Activated CD8-positive, alpha-beta T cell treated with anti-CD3 and anti-CD28 coated beads, Interleukin-2, amount 10 ng/mL, durations not matched to agents 7 days and 5 days (primary cell): ENCODE measurements around the gene SPRYD3. TPM values are rescaled to one million over a fixed set of nuclear protein-coding genes. Genes with fewer than 3 reads are reported as not detected.
A peak's percentile ranks its signal among the peaks of the same experiment; 100 is the strongest.

Source experiments
- ATAC-seq: fragments of 150-1000 bp; cut with Tn5 transposase; one replicate; pipeline ENCODE4 v1.10.0; 2021; ENCODE audit warnings: moderate library complexity
- CTCF ChIA-PET: fragments of 350-600 bp; sonication (Branson Sonifier 250); formaldehyde crosslinking; loops from one replicate; lab custom pipeline; 2021; ENCODE audit warnings: antibody characterized with exemption; lab: Charles Lee
- POLR2A ChIA-PET: fragments of 350-600 bp; sonication (Branson Sonifier 250); formaldehyde crosslinking; loops from one replicate; lab custom pipeline; 2021; ENCODE audit warnings: antibody characterized with exemption; lab: Charles Lee
- DNase-seq: peaks from one replicate; pipeline ENCODE4 v3.0.0-alpha.2; 2020
- H3K27ac Mint-ChIP-seq: one replicate; pipeline ENCODE4 v1.8.0; 2021; ENCODE audit warnings: mild to moderate bottlenecking, mixed read lengths
- H3K27me3 Mint-ChIP-seq: one replicate; pipeline ENCODE4 v1.8.0; 2021; ENCODE audit warnings: low read depth, mixed read lengths
- H3K36me3 Mint-ChIP-seq: one replicate; pipeline ENCODE4 v1.8.0; 2021; ENCODE audit warnings: low read depth, mixed read lengths
- H3K4me1 Mint-ChIP-seq: one replicate; pipeline ENCODE4 v1.8.0; 2021; ENCODE audit warnings: low read depth, mixed read lengths
- H3K4me3 Mint-ChIP-seq: one replicate; pipeline ENCODE4 v1.8.0; 2021; ENCODE audit warnings: mild to moderate bottlenecking, mixed read lengths
- H3K9me3 Mint-ChIP-seq: one replicate; pipeline ENCODE4 v1.8.0; 2022; ENCODE audit warnings: mixed read lengths; ENCODE audit not compliant: insufficient read depth
- total RNA-seq, 2 experiments: library from RNA; stranded (reverse); gene quantifications; one replicate each; pipeline ENCODE4 v1.2.3, GENCODE V29; 2021

The SPRYD3 gene
- total RNA-seq, 2 experiments from 2014 or later = 27.2 to 31.2 TPM

DNA sequence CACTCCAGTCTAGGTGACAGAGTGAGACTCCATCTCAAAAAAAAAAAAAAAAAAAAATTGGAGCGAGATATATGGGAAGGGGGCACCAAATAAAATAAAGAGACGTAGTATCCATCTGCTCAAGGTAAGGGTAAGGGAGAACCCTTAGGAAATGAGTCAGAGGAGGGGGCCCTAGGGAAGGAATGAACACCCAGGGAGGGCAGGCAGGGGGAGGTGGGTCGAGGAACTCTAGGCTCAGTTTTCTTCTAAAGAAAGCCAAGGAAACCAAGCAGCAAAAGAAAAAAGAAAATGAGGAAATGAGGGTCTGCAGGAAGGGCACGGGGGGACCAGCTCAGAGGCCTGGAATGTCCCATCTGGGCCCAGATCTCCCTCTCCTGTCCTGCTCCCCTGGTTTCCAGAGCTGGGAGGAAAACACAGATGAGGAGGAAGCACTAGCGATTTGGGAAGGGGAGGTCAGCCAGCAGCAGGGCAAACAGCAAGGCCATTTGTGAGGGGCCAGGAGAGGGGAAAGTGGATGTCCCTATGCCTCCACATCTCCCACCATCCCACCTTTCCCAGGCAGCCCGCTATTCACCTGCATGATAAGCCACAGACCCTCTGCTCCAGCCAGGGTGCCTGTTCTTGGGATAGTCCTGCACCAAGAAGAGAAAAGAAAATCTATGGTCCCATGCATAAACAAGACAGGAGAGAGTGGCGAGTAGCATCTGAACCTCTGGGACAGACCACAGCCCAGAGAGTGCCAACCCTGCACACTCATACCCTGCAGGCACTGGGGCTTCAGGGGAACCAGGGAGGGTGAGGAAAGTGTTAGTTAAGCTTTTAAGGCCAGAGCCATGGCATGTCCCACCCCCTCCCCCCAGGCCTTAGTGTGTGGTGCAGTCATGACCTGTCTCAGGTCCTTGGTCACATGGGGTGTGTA is 11.9 kb downstream of the SPRYD3 start:
- Mint-ChIP-seq H3K9me3 (no peaks in the 10 kb centered on the region), H3K4me1 (peaks cover 13% of the 10 kb centered on the region), H3K27me3 (no peaks in the 10 kb centered on the region), H3K27ac (peak overlapping the region; percentile 30), H3K4me3 (no peak overlapping the region), H3K36me3 (peaks cover 33% of the 10 kb centered on the region)
- DNase-seq = no peak
- ChIA-PET POLR2A (interaction anchor here (1.1 kb wide), 1 partner anchor 228 kb away, joined by 4 read pairs; the partner anchor contains the start of gene PFDN5), CTCF (interaction anchor here (1.0 to 10.2 kb wide), 14 partner anchors 10 to 277 kb away, joined by 3 to 295 read pairs (median 10); partner anchors contain the start of genes ESPL1, IGFBP6, SOAT2 and SPRYD3)
- no peak for ATAC-seq

DNA sequence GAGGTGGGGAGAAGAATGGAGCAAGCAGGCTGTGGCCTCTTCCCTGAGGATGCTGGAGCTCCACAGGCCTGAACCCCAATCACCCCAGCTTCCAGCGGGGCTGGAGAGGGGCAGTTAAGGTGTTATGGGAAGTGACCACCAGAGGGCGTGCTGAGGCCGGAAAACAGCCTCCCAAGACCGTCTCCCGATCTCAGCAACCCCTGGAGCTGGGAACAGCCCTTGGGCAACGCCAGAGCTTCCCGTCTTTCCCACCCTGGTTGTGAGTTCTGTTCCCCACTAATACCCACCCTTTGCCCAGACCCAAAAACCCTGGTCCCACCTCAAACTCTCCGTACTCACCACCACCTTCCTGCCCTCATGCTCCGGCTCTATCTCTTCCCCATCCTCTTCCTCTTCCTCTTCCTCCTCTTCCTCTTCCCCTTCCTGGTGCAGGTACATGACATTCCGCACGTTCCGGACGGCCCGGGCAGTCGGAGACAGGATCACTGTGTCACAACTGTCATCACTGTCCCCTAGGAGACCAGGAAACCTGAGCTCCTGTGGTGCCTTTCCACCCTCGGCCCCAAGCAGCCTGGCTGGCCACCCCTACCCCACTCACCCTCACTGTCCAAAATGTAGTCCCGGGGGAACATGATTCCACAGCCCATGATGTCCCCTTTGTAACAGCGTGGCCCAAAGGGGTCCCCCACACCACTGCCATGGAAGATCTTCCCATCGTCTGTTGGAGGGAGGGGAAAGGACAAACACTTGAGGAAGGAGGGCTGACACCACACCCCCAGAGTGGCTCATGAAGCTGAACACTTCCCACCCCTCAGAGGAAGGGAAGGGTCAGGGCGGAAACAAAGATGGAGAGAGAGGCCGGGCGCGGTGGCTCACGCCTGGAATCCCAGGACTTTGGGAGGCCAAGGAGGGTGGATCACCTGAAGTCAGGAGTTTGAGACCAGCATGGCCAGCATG is 12.9 kb downstream of the SPRYD3 start:
- no peaks in the 10 kb centered on the region for H3K27me3 Mint-ChIP-seq
- no peaks in the 10 kb centered on the region for H3K9me3 Mint-ChIP-seq
- peaks cover 7% of the 10 kb centered on the region for H3K4me1 Mint-ChIP-seq
- peaks cover 26% of the 10 kb centered on the region for H3K36me3 Mint-ChIP-seq
- DNase-seq (peak; percentile 79), ATAC-seq (peak; percentile 79)
- H3K27ac Mint-ChIP-seq = peak overlapping the region; percentile 69
- ChIA-PET POLR2A (interaction anchor here (0.8 to 1.5 kb wide), 2 partner anchors 32 to 37 kb away, joined by 4 to 5 read pairs; partner anchors contain the start of gene SOAT2), CTCF (interaction anchor here (0.6 to 10.2 kb wide), 54 partner anchors 11 to 286 kb away, joined by 3 to 295 read pairs (median 4); partner anchors contain the start of genes AAAS, CSAD, ESPL1 and IGFBP6)
- H3K4me3 Mint-ChIP-seq = no peak overlapping the region

DNA sequence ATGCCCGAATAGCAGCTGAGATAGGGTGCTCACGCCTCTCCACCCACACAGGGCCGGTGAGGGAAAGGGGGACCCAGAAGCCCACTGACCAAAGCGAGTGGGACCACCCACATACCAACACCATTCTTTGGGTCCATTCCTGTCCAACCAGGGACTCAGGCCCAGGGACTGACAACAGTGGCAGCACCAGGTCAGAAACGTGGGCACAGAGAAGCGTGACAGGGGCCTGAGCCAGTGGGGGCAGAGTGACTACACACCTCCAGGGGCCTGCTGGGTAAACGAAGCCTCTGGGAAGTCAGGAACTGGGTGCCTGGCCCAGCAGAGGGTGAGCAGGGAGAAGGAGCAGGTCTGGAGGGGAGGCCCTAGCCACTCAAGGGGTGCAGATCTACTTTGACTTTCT is 13.7 kb downstream of the SPRYD3 start:
- no peak for DNase-seq
- no peaks in the 10 kb centered on the region for H3K27me3 Mint-ChIP-seq
- ChIA-PET POLR2A (interaction anchor here (0.8 to 1.5 kb wide), 2 partner anchors 33 to 38 kb away, joined by 4 to 5 read pairs; partner anchors contain the start of gene SOAT2), CTCF (interaction anchor here (0.6 to 10.2 kb wide), 49 partner anchors 10 to 279 kb away, joined by 3 to 295 read pairs (median 4); partner anchors contain the start of genes AAAS, CSAD, ESPL1 and IGFBP6)
- peaks cover 22% of the 10 kb centered on the region for H3K36me3 Mint-ChIP-seq
- H3K27ac Mint-ChIP-seq = no peak overlapping the region
- no peaks in the 10 kb centered on the region for H3K9me3 Mint-ChIP-seq
- no peak for ATAC-seq
- no peak overlapping the region for H3K4me3 Mint-ChIP-seq
- peaks cover 7% of the 10 kb centered on the region for H3K4me1 Mint-ChIP-seq

GRCh38 chr12:53064613-53065436 is 14.4 kb downstream of the SPRYD3 start:
- ChIA-PET CTCF (interaction anchor here (0.6 to 10.2 kb wide), 28 partner anchors 10 to 280 kb away, joined by 3 to 295 read pairs (median 8); partner anchors contain the start of genes AAAS, CSAD, ESPL1 and IGFBP6), POLR2A (interaction anchor here (0.8 kb wide), 1 partner anchor 34 kb away, joined by 4 read pairs; no protein-coding TSS in a partner anchor)
- H3K36me3 Mint-ChIP-seq = peaks cover 22% of the 10 kb centered on the region
- no peak overlapping the region for H3K27ac Mint-ChIP-seq
- no peaks in the 10 kb centered on the region for H3K9me3 Mint-ChIP-seq
- no peak for ATAC-seq
- H3K4me3 Mint-ChIP-seq = no peak overlapping the region
- no peak for DNase-seq
- H3K27me3 Mint-ChIP-seq = no peaks in the 10 kb centered on the region
- peaks cover 7% of the 10 kb centered on the region for H3K4me1 Mint-ChIP-seq

DNA sequence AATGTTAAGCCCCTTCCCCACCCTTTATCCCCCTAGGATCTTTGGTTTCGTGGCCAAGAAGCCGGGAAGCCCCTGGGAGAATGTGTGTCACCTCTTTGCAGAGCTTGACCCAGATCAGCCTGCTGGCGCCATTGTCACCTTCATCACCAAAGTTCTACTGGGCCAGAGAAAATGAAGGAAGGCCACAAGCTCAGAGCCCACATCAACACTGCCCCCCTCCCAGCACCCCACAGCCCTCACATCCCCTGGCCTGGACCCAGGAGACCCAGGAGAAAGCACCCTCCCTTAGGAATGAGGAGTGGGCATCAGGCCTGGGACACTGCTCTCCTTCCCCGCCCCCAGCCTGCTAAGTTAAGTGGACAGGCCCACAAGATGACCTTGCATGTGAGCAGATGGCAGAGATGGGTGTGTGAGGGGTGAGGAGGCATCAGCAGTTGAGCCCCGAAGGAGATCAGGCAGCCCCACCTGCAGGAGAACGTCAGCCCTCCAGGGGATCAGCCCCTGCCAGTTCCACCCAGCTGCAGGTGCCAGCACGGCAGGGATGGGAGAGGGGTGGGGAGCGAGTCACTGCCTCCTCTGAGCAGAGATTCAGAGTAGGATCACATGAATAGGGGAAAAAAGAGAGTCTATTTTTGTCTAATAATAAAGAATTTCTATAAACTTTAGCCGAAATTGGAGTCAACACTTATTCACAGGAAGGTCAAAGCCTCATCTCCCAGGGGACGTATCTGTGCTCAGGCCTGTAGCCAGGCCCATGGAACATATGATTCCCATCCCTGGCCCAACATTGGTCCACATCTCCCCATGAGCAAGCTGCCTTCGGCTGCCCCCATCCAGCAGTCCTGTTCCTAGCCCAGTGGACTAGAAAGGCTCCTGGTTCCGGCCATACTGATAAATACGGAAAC is 15.2 kb downstream of the SPRYD3 start:
- Mint-ChIP-seq H3K4me3 (no peak overlapping the region), H3K27ac (no peak overlapping the region), H3K4me1 (peaks cover 7% of the 10 kb centered on the region), H3K27me3 (no peaks in the 10 kb centered on the region), H3K36me3 (peaks cover 22% of the 10 kb centered on the region), H3K9me3 (no peaks in the 10 kb centered on the region)
- no peak for DNase-seq
- no peak for ATAC-seq
- POLR2A ChIA-PET = interaction anchor here (1.7 kb wide), 1 partner anchor 15 kb away, joined by 5 read pairs; the partner anchor contains the start of gene SPRYD3
- CTCF ChIA-PET = interaction anchor here (1.0 to 10.2 kb wide), 6 partner anchors 9 to 150 kb away, joined by 3 to 295 read pairs (median 48); partner anchors contain the start of genes IGFBP6, SOAT2 and SPRYD3

GRCh38 chr12:53062977-53063707 is 16.0 kb downstream of the SPRYD3 start:
- ChIA-PET POLR2A (interaction anchor here (1.7 kb wide), 1 partner anchor 16 kb away, joined by 5 read pairs; the partner anchor contains the start of gene SPRYD3), CTCF (interaction anchor here (1.0 to 10.2 kb wide), 4 partner anchors 14 to 151 kb away, joined by 3 to 295 read pairs (median 62); partner anchors contain the start of genes IGFBP6, SOAT2 and SPRYD3)
- Mint-ChIP-seq H3K27me3 (no peaks in the 10 kb centered on the region), H3K4me1 (peaks cover 7% of the 10 kb centered on the region), H3K4me3 (no peak overlapping the region), H3K36me3 (peaks cover 22% of the 10 kb centered on the region), H3K9me3 (no peaks in the 10 kb centered on the region), H3K27ac (no peak overlapping the region)
- no peak for DNase-seq
- no peak for ATAC-seq

GRCh38 chr12:53062011-53062961 is 16.9 kb downstream of the SPRYD3 start:
- no peak for ATAC-seq
- Mint-ChIP-seq H3K27me3 (no peaks in the 10 kb centered on the region), H3K4me1 (peaks cover 7% of the 10 kb centered on the region), H3K9me3 (no peaks in the 10 kb centered on the region), H3K36me3 (peaks cover 22% of the 10 kb centered on the region), H3K27ac (no peak overlapping the region), H3K4me3 (no peak overlapping the region)
- no peak for DNase-seq
- CTCF ChIA-PET = interaction anchor here (1.0 to 10.2 kb wide), 8 partner anchors 9 to 152 kb away, joined by 3 to 295 read pairs (median 4); partner anchors contain the start of genes IGFBP6, SOAT2 and SPRYD3
- POLR2A ChIA-PET = interaction anchor here (1.7 kb wide), 1 partner anchor 17 kb away, joined by 5 read pairs; the partner anchor contains the start of gene SPRYD3

GRCh38 chr12:53061404-53062010 is 17.7 kb downstream of the SPRYD3 start:
- POLR2A ChIA-PET = no interaction called here
- H3K27ac Mint-ChIP-seq = no peak overlapping the region
- no peak for ATAC-seq
- H3K27me3 Mint-ChIP-seq = no peaks in the 10 kb centered on the region
- peaks cover 21% of the 10 kb centered on the region for H3K36me3 Mint-ChIP-seq
- DNase-seq = no peak
- H3K4me1 Mint-ChIP-seq = peaks cover 7% of the 10 kb centered on the region
- CTCF ChIA-PET = interaction anchor here (1.0 to 2.5 kb wide), 6 partner anchors 9 to 38 kb away, joined by 3 to 11 read pairs (median 4); partner anchors contain the start of genes IGFBP6 and SPRYD3
- no peak overlapping the region for H3K4me3 Mint-ChIP-seq
- no peaks in the 10 kb centered on the region for H3K9me3 Mint-ChIP-seq
